ENCODE data around the gene SLC24A5. TPM values are rescaled to one million over a fixed set of nuclear protein-coding genes. Genes with fewer than 3 reads are reported as not detected.

Gene SLC24A5
- total RNA-seq, 4 donors from 2014 or later = not detected

GRCh38 chr15:48149858-48150257 lies 29.1 kb downstream of the SLC24A5 start:
- H3K36me3 ChIP-seq = peaks cover 0 to 2% (median 0%) of the 10 kb centered on the region in 4 donors
- TF ChIP-seq POLR2AphosphoS5 (IDR thresholded peaks at IDR 0.05) (no peak), CTCF (IDR thresholded peaks at IDR 0.05) (no peak), EP300 (IDR thresholded peaks at IDR 0.05; ENCODE audit: low read depth) (no peak), POLR2A (IDR thresholded peaks at IDR 0.05) (no peak)
- in situ Hi-C loops (cut with MboI; ENCODE audit: low pct_ligation_motif_present in 1 of 4, low pct_unique_long_range_greater_than_20kb in 1 of 4, low sequenced_read_pairs in 3 of 4) = loop anchor here in 1 of 4 donors (10.0 kb wide), 1 partner anchor 65 kb away; no protein-coding TSS in a partner anchor
- no peak for DNase-seq
- intact Hi-C loops (cut with DNase I; ENCODE audit: low total_unique reads) = no loop called here
- 93 to 98% methylated on average over 4 of the region's 4 CpGs for WGBS, 2 donors (ENCODE audit: low coverage in 1 of 2)
- H3K27ac ChIP-seq = no peak overlapping the region
- peaks cover 0 to 8% (median 1%) of the 10 kb centered on the region in 4 donors for H3K4me1 ChIP-seq
- no peaks in the 10 kb centered on the region for H3K27me3 ChIP-seq
- H3K9me3 ChIP-seq = no peaks in the 10 kb centered on the region
- H3K4me3 ChIP-seq = no peak overlapping the region

GRCh38 chr15:48153526-48153925 lies 32.7 kb downstream of the SLC24A5 start:
- 90 to 95% methylated on average over 2 of the region's 2 CpGs for WGBS, 2 donors (ENCODE audit: low coverage in 1 of 2)
- H3K36me3 ChIP-seq = peaks cover 0 to 2% (median 0%) of the 10 kb centered on the region in 4 donors
- no peak overlapping the region for H3K27ac ChIP-seq
- in situ Hi-C loops (cut with MboI; ENCODE audit: low pct_ligation_motif_present in 1 of 4, low pct_unique_long_range_greater_than_20kb in 1 of 4, low sequenced_read_pairs in 3 of 4) (loop anchor here in 1 of 4 donors (10.0 kb wide), 1 partner anchor 61 kb away; no protein-coding TSS in a partner anchor), intact Hi-C loops (cut with DNase I; ENCODE audit: low total_unique reads) (no loop called here)
- TF ChIP-seq EP300 (IDR thresholded peaks at IDR 0.05; ENCODE audit: low read depth) (no peak), CTCF (IDR thresholded peaks at IDR 0.05) (no peak), POLR2A (IDR thresholded peaks at IDR 0.05) (no peak), POLR2AphosphoS5 (IDR thresholded peaks at IDR 0.05) (no peak)
- H3K4me1 ChIP-seq = no peaks in the 10 kb centered on the region
- no peaks in the 10 kb centered on the region for H3K27me3 ChIP-seq
- H3K9me3 ChIP-seq = no peaks in the 10 kb centered on the region
- no peak for DNase-seq
- H3K4me3 ChIP-seq = no peak overlapping the region

- in situ Hi-C loops (cut with MboI; ENCODE audit: low pct_ligation_motif_present in 1 of 4, low pct_unique_long_range_greater_than_20kb in 1 of 4, low sequenced_read_pairs in 3 of 4) = no loop called here
Observed at GRCh38 chr15:48168616-48169015, 47.8 kb downstream of the SLC24A5 start.

GRCh38 chr15:48170981-48171380 lies 50.2 kb downstream of the SLC24A5 start:
- DNase-seq = no peak
- in situ Hi-C loops (cut with MboI; ENCODE audit: low pct_ligation_motif_present in 1 of 4, low pct_unique_long_range_greater_than_20kb in 1 of 4, low sequenced_read_pairs in 3 of 4) = no loop called here
- no peaks in the 10 kb centered on the region for H3K4me1 ChIP-seq
- no peak overlapping the region for H3K27ac ChIP-seq
- no peaks in the 10 kb centered on the region for H3K9me3 ChIP-seq
- TF ChIP-seq CTCF (IDR thresholded peaks at IDR 0.05) (no peak), POLR2AphosphoS5 (IDR thresholded peaks at IDR 0.05) (no peak), EP300 (IDR thresholded peaks at IDR 0.05; ENCODE audit: low read depth) (no peak), POLR2A (IDR thresholded peaks at IDR 0.05) (no peak)
- no peaks in the 10 kb centered on the region for H3K27me3 ChIP-seq
- intact Hi-C loops (cut with DNase I; ENCODE audit: low total_unique reads) = no loop called here
- H3K4me3 ChIP-seq = no peak overlapping the region
- H3K36me3 ChIP-seq = no peaks in the 10 kb centered on the region
- WGBS, 2 donors (ENCODE audit: low coverage in 1 of 2) = 88 to 97% methylated on average over 1 of the region's 1 CpG

More at GRCh38 chr15:48168616-48169015, 47.8 kb downstream of the SLC24A5 start:
- Histone ChIP-seq H3K9me3 (no peaks in the 10 kb centered on the region), H3K4me1 (no peaks in the 10 kb centered on the region), H3K27ac (no peak overlapping the region), H3K36me3 (no peaks in the 10 kb centered on the region), H3K4me3 (no peak overlapping the region), H3K27me3 (no peaks in the 10 kb centered on the region)
- WGBS, 2 donors (ENCODE audit: low coverage in 1 of 2) = 54 to 63% methylated on average over 3 of the region's 3 CpGs
- no peak for TF ChIP-seq POLR2AphosphoS5 (IDR thresholded peaks at IDR 0.05)
- no peak for TF ChIP-seq CTCF (IDR thresholded peaks at IDR 0.05)
- no peak for TF ChIP-seq EP300 (IDR thresholded peaks at IDR 0.05; ENCODE audit: low read depth)
- no peak for TF ChIP-seq POLR2A (IDR thresholded peaks at IDR 0.05)
- intact Hi-C loops (cut with DNase I; ENCODE audit: low total_unique reads) = no loop called here
- DNase-seq = no peak

All from transverse colon (tissue), 4 donors.